ENCODE results near the gene TMEM271. TPM values are rescaled to one million over a fixed set of nuclear protein-coding genes. Genes with fewer than 3 reads are reported as not detected.
"Not testable (repeated sequence)": the region's sequence is repeated elsewhere in the genome, so short reads cannot be mapped to it uniquely, and the experiment has no call there.

The TMEM271 gene
- total and polyA plus RNA-seq, 2 experiments from 2014 or later, result not detected

DNA sequence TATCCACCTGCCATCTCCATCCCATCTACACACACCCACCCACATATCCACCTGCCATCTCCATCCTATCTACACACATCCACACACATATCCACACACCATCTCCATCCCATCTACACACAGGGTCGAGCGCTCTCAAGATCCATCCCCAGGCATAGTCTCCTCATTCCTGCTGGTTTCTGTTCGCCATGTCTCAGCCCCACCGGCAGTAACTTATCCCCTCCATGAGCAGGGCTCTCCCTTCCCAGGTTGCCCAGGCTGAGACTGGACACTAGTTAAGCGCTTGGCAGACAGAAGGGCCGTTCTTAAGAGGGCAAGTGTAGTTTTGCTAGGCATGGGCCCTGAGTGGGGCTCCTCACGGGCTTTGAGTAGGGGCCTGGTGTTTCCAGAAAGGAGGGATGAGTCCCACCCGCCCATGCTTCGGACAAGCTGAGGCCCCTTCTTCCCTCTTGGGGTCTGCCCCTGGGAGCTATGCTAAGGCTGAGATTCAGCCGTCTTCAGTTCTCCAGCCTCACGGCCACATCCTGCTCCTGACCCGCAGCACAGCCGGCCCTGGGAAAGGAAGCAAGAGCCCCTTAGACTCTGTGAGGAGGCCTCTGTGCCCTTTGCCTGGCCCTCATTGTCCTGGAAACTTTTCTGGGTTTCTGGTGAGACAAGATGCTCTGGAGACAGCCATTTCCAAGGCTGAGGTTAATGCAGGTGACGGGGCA, 20.4 kb downstream of the TMEM271 start:
- Histone ChIP-seq H3K9me3 (ENCODE audit: low read depth) (no peaks in the 10 kb centered on the region), H3K4me2 (no peak overlapping the region), H3K4me1 (ENCODE audit: insufficient read depth) (no peaks in the 10 kb centered on the region), H3K27ac (no peak overlapping the region), H2AFZ (no peak overlapping the region), H3K36me3 (replicated peaks; ENCODE audit: insufficient read depth, low read depth) (no peaks in the 10 kb centered on the region), H3K79me2 (no peaks in the 10 kb centered on the region), H3K27me3 (no peaks in the 10 kb centered on the region), H3K9me2 (replicated peaks; ENCODE audit: insufficient read depth) (no peaks in the 10 kb centered on the region), H3K4me3 (no peak overlapping the region), H4K20me1 (ENCODE audit: insufficient read depth, poor library complexity, severe bottlenecking) (no peaks in the 10 kb centered on the region)
- TF ChIP-seq, protein P1, sequence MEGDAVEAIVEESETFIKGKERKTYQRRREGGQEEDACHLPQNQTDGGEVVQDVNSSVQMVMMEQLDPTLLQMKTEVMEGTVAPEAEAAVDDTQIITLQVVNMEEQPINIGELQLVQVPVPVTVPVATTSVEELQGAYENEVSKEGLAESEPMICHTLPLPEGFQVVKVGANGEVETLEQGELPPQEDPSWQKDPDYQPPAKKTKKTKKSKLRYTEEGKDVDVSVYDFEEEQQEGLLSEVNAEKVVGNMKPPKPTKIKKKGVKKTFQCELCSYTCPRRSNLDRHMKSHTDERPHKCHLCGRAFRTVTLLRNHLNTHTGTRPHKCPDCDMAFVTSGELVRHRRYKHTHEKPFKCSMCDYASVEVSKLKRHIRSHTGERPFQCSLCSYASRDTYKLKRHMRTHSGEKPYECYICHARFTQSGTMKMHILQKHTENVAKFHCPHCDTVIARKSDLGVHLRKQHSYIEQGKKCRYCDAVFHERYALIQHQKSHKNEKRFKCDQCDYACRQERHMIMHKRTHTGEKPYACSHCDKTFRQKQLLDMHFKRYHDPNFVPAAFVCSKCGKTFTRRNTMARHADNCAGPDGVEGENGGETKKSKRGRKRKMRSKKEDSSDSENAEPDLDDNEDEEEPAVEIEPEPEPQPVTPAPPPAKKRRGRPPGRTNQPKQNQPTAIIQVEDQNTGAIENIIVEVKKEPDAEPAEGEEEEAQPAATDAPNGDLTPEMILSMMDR (IDR thresholded peaks at IDR 0.05; ENCODE audit: poor library complexity), result no peak
- TF ChIP-seq EZH2 (IDR thresholded peaks at IDR 0.05; ENCODE audit: borderline replicate concordance) (no peak), EZH2phosphoT487 (IDR thresholded peaks at IDR 0.05; ENCODE audit: low read depth, severe bottlenecking, unreplicated experiment) (no peak)
- no peak for DNase-seq (ENCODE audit: low spot score)
- WGBS (ENCODE audit: low lambda C conversion rate, missing lambda C conversion rate), result 85% methylated on average over 14 of the region's 14 CpGs

DNA sequence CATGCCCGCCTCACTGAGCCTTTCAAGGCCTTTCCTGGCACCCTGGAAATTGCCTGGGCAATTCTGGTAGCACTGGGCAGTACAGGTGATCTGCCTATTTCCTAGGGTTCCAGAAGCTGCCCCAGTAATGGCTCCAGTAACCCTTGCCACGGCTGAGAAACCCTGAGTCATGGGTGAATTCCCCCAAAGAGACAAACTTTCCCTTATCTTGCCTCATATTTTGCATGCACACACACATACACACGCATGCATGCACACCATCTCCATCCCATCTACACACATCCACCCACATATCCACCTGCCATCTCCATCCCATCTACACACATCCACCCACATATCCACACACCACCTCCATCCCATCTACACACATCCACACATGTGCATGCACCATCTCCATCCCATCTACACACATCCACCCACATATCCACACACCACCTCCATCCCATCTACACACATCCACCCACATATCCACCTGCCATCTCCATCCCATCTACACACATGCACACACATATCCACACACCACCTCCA, 21.2 kb downstream of the TMEM271 start:
- not testable (repeated sequence) for H3K4me1 ChIP-seq (ENCODE audit: insufficient read depth); H2AFZ ChIP-seq; H3K36me3 ChIP-seq (replicated peaks; ENCODE audit: insufficient read depth, low read depth); H3K79me2 ChIP-seq; H3K9me3 ChIP-seq (ENCODE audit: low read depth); H4K20me1 ChIP-seq (ENCODE audit: insufficient read depth, poor library complexity, severe bottlenecking); H3K4me3 ChIP-seq; H3K4me2 ChIP-seq; H3K27me3 ChIP-seq; H3K27ac ChIP-seq; DNase-seq (ENCODE audit: low spot score); H3K9me2 ChIP-seq (replicated peaks; ENCODE audit: insufficient read depth)
- WGBS (ENCODE audit: low lambda C conversion rate, missing lambda C conversion rate), result 69% methylated on average over 3 of the region's 3 CpGs

DNA sequence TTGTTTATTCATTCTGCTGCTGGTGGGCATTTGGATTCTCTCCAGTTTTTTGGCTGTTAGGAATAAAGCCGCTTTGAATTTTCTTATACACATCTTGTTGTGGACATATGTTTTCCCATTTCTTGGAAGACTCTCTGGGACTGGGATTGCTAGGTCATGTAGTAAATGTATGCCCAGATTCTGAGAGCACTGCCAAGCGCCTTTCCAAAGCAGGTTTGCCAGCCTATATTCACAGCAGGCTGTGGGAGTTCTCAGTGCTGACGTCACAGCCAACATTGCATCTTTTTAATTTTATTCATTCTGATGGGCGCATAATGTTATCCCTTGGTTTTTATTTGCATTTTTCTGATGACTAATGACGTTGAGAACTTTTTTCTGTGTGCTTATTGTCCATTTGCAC, 24.1 kb downstream of the TMEM271 start:
- no peaks in the 10 kb centered on the region for H3K4me1 ChIP-seq (ENCODE audit: insufficient read depth)
- H3K9me3 ChIP-seq (ENCODE audit: low read depth), result no peaks in the 10 kb centered on the region
- no peaks in the 10 kb centered on the region for H3K36me3 ChIP-seq (replicated peaks; ENCODE audit: insufficient read depth, low read depth)
- no peak overlapping the region for H3K27ac ChIP-seq
- no peaks in the 10 kb centered on the region for H4K20me1 ChIP-seq (ENCODE audit: insufficient read depth, poor library complexity, severe bottlenecking)
- no peak overlapping the region for H2AFZ ChIP-seq
- TF ChIP-seq EZH2 (IDR thresholded peaks at IDR 0.05; ENCODE audit: borderline replicate concordance) (no peak), EZH2phosphoT487 (IDR thresholded peaks at IDR 0.05; ENCODE audit: low read depth, severe bottlenecking, unreplicated experiment) (no peak)
- TF ChIP-seq, protein P1 (IDR thresholded peaks at IDR 0.05; ENCODE audit: poor library complexity), result no peak
- 65% methylated on average over 5 of the region's 5 CpGs for WGBS (ENCODE audit: low lambda C conversion rate, missing lambda C conversion rate)
- no peaks in the 10 kb centered on the region for H3K79me2 ChIP-seq
- no peak overlapping the region for H3K4me2 ChIP-seq
- no peak for DNase-seq (ENCODE audit: low spot score)
- H3K27me3 ChIP-seq, result no peaks in the 10 kb centered on the region
- no peak overlapping the region for H3K4me3 ChIP-seq
- H3K9me2 ChIP-seq (replicated peaks; ENCODE audit: insufficient read depth), result no peaks in the 10 kb centered on the region

DNA sequence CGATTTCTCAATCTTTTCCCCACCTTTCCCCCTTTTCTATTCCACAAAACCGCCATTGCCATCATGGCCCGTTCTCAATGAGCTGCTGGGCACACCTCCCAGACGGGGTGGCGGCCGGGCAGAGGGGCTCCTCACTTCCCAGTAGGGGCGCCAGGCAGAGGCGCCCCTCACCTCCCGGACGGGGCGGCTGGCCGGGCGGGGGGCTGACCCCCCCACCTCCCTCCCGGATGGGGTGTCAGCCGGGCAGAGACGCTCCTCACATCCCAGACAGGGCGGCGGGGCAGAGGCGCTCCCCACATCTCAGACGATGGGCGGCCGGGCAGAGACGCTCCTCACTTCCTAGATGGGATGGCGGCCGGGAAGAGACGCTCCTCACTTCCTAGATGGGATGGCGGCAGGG, 25.8 kb downstream of the TMEM271 start:
- not testable (repeated sequence) for H4K20me1 ChIP-seq (ENCODE audit: insufficient read depth, poor library complexity, severe bottlenecking); H3K4me1 ChIP-seq (ENCODE audit: insufficient read depth); H3K27ac ChIP-seq; H3K9me2 ChIP-seq (replicated peaks; ENCODE audit: insufficient read depth); H3K4me2 ChIP-seq; H3K4me3 ChIP-seq; H2AFZ ChIP-seq; DNase-seq (ENCODE audit: low spot score); H3K9me3 ChIP-seq (ENCODE audit: low read depth); H3K27me3 ChIP-seq; H3K36me3 ChIP-seq (replicated peaks; ENCODE audit: insufficient read depth, low read depth); H3K79me2 ChIP-seq
- WGBS (ENCODE audit: low lambda C conversion rate, missing lambda C conversion rate), result 98% methylated on average over 16 of the region's 27 CpGs
